Esophagus mucosa (tissue), 1 donor: ENCODE measurements around the gene PDGFB. TPM values are rescaled to one million over a fixed set of nuclear protein-coding genes. Genes with fewer than 3 reads are reported as not detected.

Source experiments
- ATAC-seq: fragments of 200-7000 bp; cut with Tn5 transposase; one replicate; pipeline ENCODE4 v1.9.1; 2020
- total RNA-seq: library from RNA; stranded (reverse); gene quantifications from one replicate; pipeline ENCODE4 v1.2.4, GENCODE V29; 2023
- donor health status: DM: yes; HTN: yes; CAD: no.

PDGFB gene
- total RNA-seq, 1 donor from 2014 or later: 0.96 TPM

- ATAC-seq: no peak
Measured at GRCh38 chr22:39238966-39239505, 5.7 kb downstream of the PDGFB start.

GRCh38 chr22:39238561-39238960 lies 6.2 kb downstream of the PDGFB start:
- ATAC-seq: no peak

- no peak for ATAC-seq
Measured at GRCh38 chr22:39238101-39238466, 6.7 kb downstream of the PDGFB start.

- ATAC-seq: no peak
Measured at GRCh38 chr22:39237318-39238100, 7.3 kb downstream of the PDGFB start.

GRCh38 chr22:39236321-39237317 lies 8.2 kb downstream of the PDGFB start:
- ATAC-seq: no peak

DNA sequence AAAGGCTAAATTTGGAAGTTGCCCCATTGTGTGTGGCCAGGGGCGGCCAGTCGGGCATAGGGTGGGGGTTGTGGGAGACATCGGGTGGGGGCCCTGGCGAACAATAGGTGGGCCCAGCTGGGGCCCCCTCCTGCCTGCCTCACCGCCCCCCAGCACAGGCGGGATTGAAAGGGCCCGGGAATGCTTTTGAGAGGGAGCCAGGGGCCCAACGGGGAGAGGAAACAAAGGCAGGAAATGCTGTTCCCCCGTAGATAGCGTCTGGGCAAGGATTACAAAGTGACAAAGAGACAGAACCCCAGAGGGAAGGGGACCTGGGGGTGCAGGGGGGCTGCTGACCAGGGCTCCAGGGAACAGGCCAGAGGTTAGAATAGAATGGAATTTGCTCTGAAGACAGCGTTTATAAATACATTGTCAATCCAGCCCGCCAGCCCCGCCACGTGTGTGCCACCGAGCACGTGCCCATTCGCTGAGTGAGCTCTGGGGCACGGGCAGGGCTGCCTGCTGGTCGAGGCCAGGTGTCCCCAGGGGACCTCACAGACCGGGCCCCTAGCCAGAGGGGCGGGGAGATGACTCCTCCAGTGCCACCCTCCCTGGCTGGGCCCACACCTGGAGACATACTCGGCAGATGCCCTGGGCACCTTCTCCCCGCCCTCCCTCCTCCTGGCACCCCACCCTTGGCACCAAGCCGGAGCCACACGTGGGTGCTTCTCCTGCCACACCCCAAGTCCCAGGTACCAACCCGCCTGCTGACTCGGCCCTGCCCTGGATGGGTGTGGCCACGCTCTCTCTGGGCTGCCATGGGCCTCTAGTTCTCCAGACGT lies 9.7 kb downstream of the PDGFB start:
- peak; percentile 85 for ATAC-seq

DNA sequence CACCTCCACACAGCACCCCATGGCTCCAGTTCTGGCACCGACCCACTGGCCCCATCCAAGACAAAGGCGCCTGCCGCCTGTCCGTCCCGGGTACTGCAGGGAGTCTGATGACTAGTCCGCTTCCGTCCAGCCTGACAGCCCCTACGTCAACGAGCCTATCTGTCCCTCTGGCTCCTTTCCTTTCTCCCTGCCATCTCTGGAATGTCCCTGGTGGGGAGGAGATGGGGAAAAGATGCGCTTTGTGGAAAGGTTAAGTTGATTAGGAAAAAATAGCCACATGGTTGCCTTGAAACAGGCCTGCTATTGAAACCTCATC lies 10.4 kb downstream of the PDGFB start:
- ATAC-seq: no peak

DNA sequence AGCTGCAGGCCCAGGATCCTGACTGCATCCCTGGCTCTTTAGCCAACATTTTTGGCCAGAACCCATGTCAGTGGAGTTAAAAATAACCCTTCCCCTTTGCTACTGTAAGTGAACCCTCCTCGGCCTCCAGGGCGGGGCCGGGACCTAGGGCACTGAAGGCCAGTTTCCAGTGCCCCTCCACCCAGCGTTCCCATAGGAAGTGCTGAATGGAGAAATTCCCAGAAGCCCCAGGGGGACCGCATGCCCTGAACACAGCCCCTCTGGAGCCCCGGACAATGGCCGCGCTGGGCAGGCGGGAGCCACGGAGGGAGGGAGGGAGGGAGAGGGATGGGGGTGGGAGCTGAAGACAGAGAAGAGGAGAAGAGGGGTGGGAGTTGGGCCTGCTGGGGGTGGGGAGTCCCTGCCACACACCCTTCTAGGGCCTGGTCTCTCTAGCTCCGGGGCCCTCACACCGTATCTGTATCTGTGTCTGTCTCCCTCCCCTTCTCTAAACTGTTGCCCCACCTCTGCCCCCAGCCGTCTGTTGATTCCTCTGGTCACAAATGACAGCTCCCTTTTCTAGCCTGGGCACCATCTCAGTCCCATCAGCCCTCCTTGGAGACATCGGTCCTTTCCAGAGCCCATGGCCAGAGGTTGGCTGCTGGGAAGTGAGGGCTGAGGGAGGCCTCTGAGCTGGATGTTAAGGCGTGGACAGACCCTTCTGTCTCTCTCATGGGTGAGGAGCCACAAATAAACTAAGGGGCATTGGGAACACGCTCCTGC lies 10.9 kb downstream of the PDGFB start:
- no peak for ATAC-seq

DNA sequence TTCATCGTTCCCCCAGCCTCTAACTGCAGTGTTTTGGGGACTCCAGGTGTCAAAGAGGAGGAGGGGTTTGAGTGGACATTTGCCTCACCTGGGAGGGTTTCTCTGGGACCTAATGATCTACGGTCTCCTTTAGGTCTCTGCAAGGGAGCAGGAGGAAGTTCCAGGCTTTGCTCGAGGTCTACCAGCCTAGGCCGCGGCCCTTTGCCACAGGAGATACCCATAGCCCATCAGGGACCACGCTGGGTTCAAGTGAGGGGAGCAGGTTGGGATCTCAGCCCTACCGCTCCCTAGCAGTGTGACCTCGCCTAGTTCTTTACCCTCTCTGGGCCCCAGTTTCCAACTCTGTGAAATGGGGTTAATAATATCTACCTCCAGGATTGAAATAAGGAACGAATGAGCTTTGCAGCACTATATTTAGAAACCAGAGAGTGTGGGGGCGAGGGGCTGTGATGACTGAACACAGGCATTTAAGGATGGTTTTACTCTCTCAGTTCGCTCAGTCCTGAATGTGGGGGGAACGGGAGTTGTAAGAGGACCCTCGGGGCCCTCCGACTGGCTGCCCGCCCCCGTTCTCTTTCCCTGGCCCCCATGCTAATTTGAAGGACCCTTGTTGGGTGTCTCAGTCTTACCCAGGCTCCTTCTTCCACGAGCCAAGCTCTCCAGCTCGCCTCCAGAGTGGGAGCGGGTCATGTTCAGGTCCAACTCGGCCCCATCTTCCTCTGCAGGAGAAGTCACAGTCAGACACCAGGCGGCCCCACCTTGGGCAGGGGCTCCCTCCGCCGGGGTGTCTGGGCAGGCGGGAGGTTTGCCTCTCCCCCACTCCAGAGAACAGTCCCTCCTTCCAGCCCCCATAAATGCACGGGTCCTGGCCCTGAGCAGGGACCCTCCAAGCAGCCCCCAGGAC lies 11.7 kb downstream of the PDGFB start:
- ATAC-seq: no peak

DNA sequence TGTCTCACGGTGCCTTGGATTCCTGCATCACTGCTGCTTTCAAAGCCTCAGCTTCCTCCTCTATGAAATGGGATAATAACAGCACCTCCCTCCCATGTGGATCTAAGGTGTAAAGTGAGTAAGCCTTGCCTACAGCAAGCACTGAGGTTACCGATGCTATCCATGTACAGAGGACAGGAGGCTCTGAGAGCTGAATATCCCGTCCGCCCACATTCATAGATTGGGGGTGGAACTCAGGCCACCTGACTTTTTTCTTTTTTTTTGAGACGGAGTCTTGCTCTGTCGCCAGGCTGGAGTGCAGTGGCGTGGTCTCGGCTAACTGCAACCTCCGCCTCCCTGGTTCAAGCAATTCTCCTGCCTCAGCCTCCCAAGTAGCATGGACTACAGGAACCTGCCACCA lies 12.5 kb downstream of the PDGFB start:
- no peak for ATAC-seq

GRCh38 chr22:39231197-39231950 lies 13.4 kb downstream of the PDGFB start:
- ATAC-seq: no peak

DNA sequence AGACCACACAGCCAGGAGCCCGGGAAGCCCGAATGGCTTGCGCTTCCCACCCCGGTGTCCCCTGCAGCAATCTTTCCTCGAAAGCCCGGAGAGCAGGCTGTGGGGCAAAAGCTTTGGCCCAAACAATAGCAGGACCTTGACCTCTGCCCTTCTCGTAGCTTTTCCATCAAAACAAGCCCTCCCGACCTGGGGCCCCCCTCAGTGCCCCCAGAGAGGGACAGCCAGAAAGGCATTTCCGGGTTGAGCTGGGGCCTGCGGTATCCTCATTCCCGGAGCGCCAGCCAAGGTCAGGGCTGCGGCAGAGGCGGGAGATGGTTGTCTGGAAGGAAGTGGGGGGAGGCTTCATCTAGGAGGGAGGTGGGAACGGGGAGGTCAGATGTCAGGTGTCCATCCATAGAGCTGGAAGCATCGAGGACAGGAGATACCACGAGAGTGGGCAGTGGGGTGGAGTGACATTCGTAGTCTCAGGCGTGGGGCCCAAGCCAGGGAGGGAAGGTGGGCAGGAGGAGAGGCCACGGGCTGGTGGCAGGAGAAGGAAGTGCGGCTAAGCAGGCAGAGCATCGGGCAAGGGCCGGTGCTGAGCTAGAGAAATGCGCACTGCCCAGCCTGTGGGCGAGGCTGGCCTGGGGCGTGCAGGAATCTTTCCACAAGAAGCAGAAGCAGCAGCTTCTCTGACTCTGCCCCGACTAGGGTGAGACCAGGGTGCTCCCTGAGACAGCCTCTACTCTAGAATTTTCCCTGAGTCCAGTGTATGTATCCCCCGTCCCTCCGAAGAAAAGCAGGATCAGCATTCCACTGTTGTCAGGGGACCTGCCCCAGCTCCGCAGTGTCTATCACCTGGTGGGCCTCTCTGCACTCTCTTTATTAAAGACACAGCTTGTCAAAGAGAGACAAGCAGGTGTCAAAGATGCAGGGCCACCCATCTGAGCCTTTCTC lies 14.3 kb downstream of the PDGFB start:
- ATAC-seq: no peak

- no peak for ATAC-seq
Measured at GRCh38 chr22:39229688-39230260, 15.0 kb downstream of the PDGFB start.

DNA sequence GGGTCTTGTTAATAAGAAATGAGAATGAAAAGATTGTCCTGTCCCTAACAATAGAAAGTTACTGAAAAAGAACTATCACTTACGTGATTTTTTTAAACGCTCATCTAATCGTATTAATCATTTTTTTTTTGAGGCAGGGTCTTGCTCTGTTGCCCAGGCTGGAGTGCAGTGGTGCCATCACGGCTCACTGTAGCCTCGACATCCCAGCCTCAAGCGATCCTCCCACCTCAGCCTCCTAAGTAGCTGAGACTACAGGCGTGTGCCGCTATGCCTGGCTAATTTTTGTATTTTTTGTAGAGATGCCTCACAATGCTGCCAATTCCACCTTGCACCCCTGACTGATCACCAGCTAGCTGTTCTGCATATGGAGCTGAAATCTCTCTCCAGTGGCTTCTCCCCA lies 15.7 kb downstream of the PDGFB start:
- ATAC-seq: no peak

DNA sequence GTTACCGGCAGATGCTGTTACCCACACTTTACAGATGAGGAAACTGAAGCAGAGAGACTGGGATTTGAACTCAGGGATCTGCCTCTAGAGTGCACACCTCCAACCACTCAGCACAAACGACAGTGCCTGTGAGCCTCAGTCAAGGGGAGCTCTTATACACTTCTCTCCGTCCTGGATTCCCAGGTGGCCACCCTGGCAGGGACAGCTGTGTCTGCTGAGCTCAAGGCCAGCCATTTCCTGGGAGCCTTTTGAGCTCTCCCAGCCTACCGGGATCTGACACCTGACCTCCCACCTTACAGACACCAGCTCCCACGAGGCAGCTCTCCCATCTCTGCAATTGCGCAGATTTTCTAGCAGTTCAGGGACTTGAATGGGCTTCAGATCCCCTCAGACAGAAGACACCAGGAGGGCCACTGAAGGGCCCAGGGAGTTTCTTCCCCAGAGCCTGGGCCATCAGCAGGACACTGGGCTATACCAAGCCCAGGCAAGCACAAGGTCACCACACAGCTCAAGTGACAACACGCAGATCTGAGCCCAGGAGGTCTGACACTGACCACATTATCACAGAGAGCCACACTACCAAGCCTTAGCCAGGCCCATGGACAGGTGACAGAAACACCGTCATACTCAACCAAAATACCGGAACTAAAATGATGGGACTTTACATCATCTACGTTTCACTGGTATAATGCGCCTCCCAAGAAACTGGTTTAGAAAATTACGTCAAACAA lies 17.1 kb downstream of the PDGFB start:
- ATAC-seq: no peak

DNA sequence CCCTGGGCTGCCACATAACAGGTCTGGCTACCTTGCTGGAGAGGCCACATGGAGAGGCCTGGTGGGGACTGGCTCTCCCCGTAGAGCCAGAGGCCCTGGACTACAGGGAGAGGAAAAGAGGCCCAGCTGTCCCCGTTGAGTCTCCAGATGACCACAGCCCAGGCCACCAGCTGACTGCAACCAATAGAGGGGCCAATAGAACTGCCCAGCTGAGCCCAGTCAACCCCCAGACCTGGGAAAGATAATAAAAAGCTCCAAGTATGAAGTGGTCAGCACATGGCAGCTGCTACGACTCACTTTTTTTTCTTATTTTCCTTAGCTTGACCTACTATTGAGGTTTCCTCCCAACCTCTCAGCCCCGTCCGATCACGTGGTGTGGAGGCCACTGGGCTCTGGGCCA lies 18.4 kb downstream of the PDGFB start:
- no peak for ATAC-seq

- no peak for ATAC-seq
Measured at GRCh38 chr22:39225591-39225990, 19.2 kb downstream of the PDGFB start.

DNA sequence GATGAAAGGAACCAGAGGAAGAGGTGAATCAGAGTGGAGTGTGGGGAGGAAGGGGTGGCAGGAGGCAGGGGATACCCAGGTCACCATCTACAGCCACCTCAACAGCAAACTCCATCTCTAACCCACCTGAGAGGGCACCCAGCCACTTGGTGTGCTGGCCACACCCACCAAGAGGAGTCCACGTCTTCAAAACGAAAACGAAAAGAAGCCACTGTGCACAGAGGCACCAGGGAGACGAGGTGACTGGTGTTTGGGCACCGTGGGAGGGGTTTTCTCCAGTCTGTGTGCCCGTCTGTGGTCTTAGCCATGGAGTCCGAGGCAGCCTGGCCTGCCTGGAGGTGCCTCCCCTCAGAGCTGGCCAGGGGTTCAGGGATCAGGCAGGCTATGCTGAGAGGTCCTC lies 20.2 kb downstream of the PDGFB start:
- no peak for ATAC-seq
